Astrocyte (in vitro differentiated cells and primary cell): ENCODE results near the gene DEPP1. TPM values are rescaled to one million over a fixed set of nuclear protein-coding genes. Genes with fewer than 3 reads are reported as not detected.

Experiments used
- DNase-seq: peaks from one replicate; pipeline ENCODE4 v3.0.0-alpha.2; 2010; ENCODE audit warnings: low read depth
- FAIRE-seq: peaks from 2 replicates; lab custom pipeline; 2011; peaks lifted over from hg19 to GRCh38; lab: Jason Lieb, UNC
- H2AFZ ChIP-seq: 2 replicates; pipeline ENCODE4 v1.6.0; 2012; ENCODE audit warnings: low read depth, low read length, inconsistent platforms
- H3K27ac ChIP-seq: 2 replicates; pipeline ENCODE4 v1.5.1; 2011; ENCODE audit warnings: low read depth, low read length, inconsistent platforms
- H3K27me3 ChIP-seq: 2 replicates; pipeline ENCODE4 v1.6.0; 2011; ENCODE audit warnings: low read length, inconsistent platforms; ENCODE audit not compliant: insufficient read depth
- H3K36me3 ChIP-seq: 2 replicates; pipeline ENCODE4 v1.5.1; 2011; ENCODE audit warnings: low read length, inconsistent platforms; ENCODE audit not compliant: insufficient read depth
- H3K4me1 ChIP-seq: 2 replicates; pipeline ENCODE4 v1.5.1; 2011; ENCODE audit warnings: low read length, inconsistent platforms; ENCODE audit not compliant: insufficient read depth
- H3K4me2 ChIP-seq: 2 replicates; pipeline ENCODE4 v1.6.0; 2012; ENCODE audit warnings: low read length, inconsistent platforms
- H3K4me3 ChIP-seq: 2 replicates; pipeline ENCODE4 v1.5.1; 2011; ENCODE audit warnings: low read depth, mild to moderate bottlenecking, low read length, inconsistent platforms; ENCODE audit not compliant: insufficient read depth
- H3K79me2 ChIP-seq: 2 replicates; pipeline ENCODE4 v1.6.0; 2012; ENCODE audit warnings: mild to moderate bottlenecking, low read length, inconsistent platforms; ENCODE audit not compliant: insufficient read depth
- H3K9ac ChIP-seq: 2 replicates; pipeline ENCODE4 v1.6.0; 2012; ENCODE audit warnings: mild to moderate bottlenecking, low read length, inconsistent platforms
- H3K9me3 ChIP-seq: 2 replicates; pipeline ENCODE4 v1.5.1; 2012; ENCODE audit warnings: low read depth, mild to moderate bottlenecking, low read length, inconsistent platforms; ENCODE audit not compliant: insufficient read depth
- H4K20me1 ChIP-seq: 2 replicates; pipeline ENCODE4 v1.6.0; 2012; ENCODE audit warnings: low read length, inconsistent platforms; ENCODE audit not compliant: insufficient read depth
- H3K27ac Mint-ChIP-seq: one replicate; pipeline ENCODE4 v1.8.0; 2021; ENCODE audit warnings: mild to moderate bottlenecking, mixed read lengths; ENCODE audit not compliant: unreplicated experiment
- H3K27me3 Mint-ChIP-seq: one replicate; pipeline ENCODE4 v1.8.0; 2021; ENCODE audit warnings: low read depth, mixed read lengths; ENCODE audit not compliant: unreplicated experiment
- H3K36me3 Mint-ChIP-seq: one replicate; pipeline ENCODE4 v1.8.0; 2021; ENCODE audit warnings: low read depth, mixed read lengths; ENCODE audit not compliant: unreplicated experiment
- H3K4me1 Mint-ChIP-seq: one replicate; pipeline ENCODE4 v1.8.0; 2021; ENCODE audit warnings: low read depth, mixed read lengths; ENCODE audit not compliant: unreplicated experiment
- H3K4me3 Mint-ChIP-seq: one replicate; pipeline ENCODE4 v1.8.0; 2021; ENCODE audit warnings: mild to moderate bottlenecking, moderate library complexity, mixed read lengths; ENCODE audit not compliant: unreplicated experiment
- H3K9me3 Mint-ChIP-seq: one replicate; pipeline ENCODE4 v1.8.0; 2021; ENCODE audit warnings: mild to moderate bottlenecking, mixed read lengths; ENCODE audit not compliant: unreplicated experiment
- EZH2 ChIP-seq: IDR thresholded peaks from 2 replicates; pipeline ENCODE4 v1.6.1; 2012; ENCODE audit warnings: mild to moderate bottlenecking, low read length, inconsistent platforms; ENCODE audit not compliant: insufficient read depth
- total RNA-seq: library from RNA; stranded (reverse); gene quantifications from 2 replicates; pipeline ENCODE4 v1.2.1, GENCODE V29; 2021
- TF ChIP-seq, protein P1 (sequence below): IDR thresholded peaks from 2 replicates; pipeline ENCODE4 v1.5.1; 2011; ENCODE audit warnings: low read depth, mild to moderate bottlenecking, inconsistent platforms, low read length, moderate library complexity; ENCODE audit not compliant: insufficient read depth

The DEPP1 gene
- total RNA-seq, 1 donor from 2014 or later: 6.6 TPM

DNA sequence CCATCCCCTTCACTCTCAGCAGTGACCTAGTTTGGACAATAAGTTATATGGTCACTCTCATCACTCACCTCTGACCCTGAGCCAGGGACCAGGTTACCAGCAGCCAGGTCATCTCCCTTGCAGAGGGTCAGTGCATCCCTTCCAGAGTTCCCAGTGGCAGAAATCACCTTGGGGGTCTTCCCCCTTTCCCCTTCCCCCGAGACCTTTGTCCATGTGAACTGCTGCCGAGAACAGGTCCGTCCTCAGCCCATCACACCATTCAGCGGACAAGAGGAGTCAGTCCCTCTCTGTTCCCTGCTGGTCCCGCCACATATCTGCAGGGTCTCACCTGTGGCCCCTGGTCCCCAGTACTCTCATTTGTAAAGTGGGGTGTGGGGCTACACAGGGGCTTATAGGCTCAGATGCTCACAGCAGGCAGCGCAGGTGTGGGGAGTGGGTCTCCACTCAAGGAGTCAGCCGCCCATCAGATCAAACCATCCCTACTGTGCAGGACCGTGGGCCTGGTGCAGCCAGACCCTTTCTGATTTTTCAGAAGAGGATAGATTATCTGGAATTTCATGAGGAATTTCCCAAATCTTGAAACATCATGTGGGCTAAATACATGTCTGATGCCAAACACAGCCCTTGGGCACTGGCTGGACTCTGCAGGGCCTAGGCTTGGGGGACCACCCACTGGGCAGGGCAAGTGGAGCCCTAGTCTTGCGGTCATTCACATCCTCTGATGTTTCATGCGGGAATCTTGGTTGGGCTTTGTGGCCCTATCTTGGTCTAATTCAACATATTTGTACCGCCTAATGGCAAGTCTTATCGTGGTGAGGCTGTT lies 6.5 kb downstream of the DEPP1 start:
- Histone ChIP-seq H4K20me1 (no peaks in the 10 kb centered on the region), H3K27ac (no peak overlapping the region), H3K79me2 (no peaks in the 10 kb centered on the region), H3K4me2 (no peak overlapping the region), H3K9ac (no peak overlapping the region), H2AFZ (no peak overlapping the region), H3K27me3 (no peaks in the 10 kb centered on the region), H3K4me1 (peaks cover 25% of the 10 kb centered on the region), H3K4me3 (no peak overlapping the region), H3K36me3 (no peaks in the 10 kb centered on the region), H3K9me3 (no peaks in the 10 kb centered on the region)
- Mint-ChIP-seq H3K36me3 (peaks cover 17% of the 10 kb centered on the region), H3K4me3 (no peak overlapping the region), H3K4me1 (peaks cover 45% of the 10 kb centered on the region), H3K9me3 (peaks cover 2% of the 10 kb centered on the region), H3K27ac (no peak overlapping the region), H3K27me3 (no peaks in the 10 kb centered on the region)
- no peak for FAIRE-seq
- TF ChIP-seq, protein P1, sequence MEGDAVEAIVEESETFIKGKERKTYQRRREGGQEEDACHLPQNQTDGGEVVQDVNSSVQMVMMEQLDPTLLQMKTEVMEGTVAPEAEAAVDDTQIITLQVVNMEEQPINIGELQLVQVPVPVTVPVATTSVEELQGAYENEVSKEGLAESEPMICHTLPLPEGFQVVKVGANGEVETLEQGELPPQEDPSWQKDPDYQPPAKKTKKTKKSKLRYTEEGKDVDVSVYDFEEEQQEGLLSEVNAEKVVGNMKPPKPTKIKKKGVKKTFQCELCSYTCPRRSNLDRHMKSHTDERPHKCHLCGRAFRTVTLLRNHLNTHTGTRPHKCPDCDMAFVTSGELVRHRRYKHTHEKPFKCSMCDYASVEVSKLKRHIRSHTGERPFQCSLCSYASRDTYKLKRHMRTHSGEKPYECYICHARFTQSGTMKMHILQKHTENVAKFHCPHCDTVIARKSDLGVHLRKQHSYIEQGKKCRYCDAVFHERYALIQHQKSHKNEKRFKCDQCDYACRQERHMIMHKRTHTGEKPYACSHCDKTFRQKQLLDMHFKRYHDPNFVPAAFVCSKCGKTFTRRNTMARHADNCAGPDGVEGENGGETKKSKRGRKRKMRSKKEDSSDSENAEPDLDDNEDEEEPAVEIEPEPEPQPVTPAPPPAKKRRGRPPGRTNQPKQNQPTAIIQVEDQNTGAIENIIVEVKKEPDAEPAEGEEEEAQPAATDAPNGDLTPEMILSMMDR: no peak
- TF ChIP-seq EZH2: no peak
- no peak for DNase-seq

DNA sequence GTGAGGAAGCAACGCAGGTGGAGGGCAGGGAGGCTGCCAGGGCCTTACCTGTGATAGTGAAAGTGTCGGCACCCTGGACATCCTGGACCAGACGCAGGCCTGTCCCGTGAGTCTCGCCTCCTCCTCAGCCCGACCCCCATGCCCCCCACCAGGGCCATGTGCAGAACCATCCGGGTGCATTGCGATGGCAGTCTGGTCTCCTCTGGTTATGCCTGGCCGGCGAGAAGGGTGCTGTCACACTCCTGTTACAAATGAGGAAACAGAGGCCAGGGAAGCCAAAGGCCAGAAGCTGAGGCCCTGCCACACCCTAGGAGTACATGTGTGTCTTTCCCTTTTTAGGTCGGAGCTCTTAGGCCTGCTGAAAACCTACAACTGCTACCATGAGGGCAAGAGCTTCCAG lies 7.2 kb downstream of the DEPP1 start:
- H3K36me3 ChIP-seq: no peaks in the 10 kb centered on the region
- H3K9me3 ChIP-seq: no peaks in the 10 kb centered on the region
- no peaks in the 10 kb centered on the region for H3K27me3 ChIP-seq
- H3K79me2 ChIP-seq: no peaks in the 10 kb centered on the region
- peaks cover 25% of the 10 kb centered on the region for H3K4me1 ChIP-seq
- Mint-ChIP-seq H3K36me3 (peaks cover 17% of the 10 kb centered on the region), H3K4me1 (peaks cover 42% of the 10 kb centered on the region), H3K27me3 (no peaks in the 10 kb centered on the region), H3K27ac (no peak overlapping the region), H3K9me3 (no peaks in the 10 kb centered on the region), H3K4me3 (no peak overlapping the region)
- TF ChIP-seq EZH2: no peak
- TF ChIP-seq, protein P1: no peak
- no peaks in the 10 kb centered on the region for H4K20me1 ChIP-seq
- H3K9ac ChIP-seq: no peak overlapping the region
- H2AFZ ChIP-seq: no peak overlapping the region
- DNase-seq: no peak
- no peak overlapping the region for H3K4me3 ChIP-seq
- H3K27ac ChIP-seq: no peak overlapping the region
- H3K4me2 ChIP-seq: no peak overlapping the region
- FAIRE-seq: no peak

DNA sequence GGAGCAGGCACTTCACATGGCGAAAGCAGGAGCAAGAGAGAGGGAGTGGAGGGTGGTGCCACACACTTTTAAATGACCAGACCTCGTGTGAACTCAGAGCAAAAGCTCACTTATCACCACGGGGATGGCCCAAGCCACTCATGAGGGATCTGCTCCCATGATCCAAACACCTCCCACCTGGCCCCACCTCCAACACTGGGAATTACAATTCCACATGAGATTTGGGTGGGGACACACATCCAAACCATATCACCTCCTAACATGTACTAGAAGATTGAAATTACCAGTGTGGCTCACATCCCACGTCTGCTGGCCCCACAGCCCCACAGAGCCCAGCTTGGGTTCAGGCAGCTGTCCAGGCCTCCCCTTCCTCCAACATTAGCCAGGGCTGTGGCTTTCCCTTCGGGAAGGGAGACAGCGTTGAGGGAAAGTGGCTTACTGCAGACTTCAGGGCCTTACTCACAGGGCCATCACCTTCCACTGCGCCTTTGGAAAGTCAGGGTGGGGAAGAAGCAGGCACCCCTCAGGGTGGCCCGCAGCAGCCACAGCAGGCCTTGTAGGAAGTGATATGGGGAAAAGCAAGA lies 7.7 kb downstream of the DEPP1 start:
- DNase-seq: no peak
- no peak overlapping the region for H3K4me3 Mint-ChIP-seq
- FAIRE-seq: no peak
- H3K27ac Mint-ChIP-seq: no peak overlapping the region
- peaks cover 42% of the 10 kb centered on the region for H3K4me1 Mint-ChIP-seq
- peaks cover 17% of the 10 kb centered on the region for H3K36me3 Mint-ChIP-seq
- H3K4me2 ChIP-seq: no peak overlapping the region
- no peak overlapping the region for H3K9ac ChIP-seq
- H3K9me3 ChIP-seq: no peaks in the 10 kb centered on the region
- H2AFZ ChIP-seq: no peak overlapping the region
- no peaks in the 10 kb centered on the region for H3K27me3 ChIP-seq
- H3K9me3 Mint-ChIP-seq: no peaks in the 10 kb centered on the region
- H4K20me1 ChIP-seq: no peaks in the 10 kb centered on the region
- no peaks in the 10 kb centered on the region for H3K36me3 ChIP-seq
- no peaks in the 10 kb centered on the region for H3K27me3 Mint-ChIP-seq
- H3K4me1 ChIP-seq: peaks cover 24% of the 10 kb centered on the region
- H3K27ac ChIP-seq: no peak overlapping the region
- H3K4me3 ChIP-seq: no peak overlapping the region
- H3K79me2 ChIP-seq: no peaks in the 10 kb centered on the region
- no peak for TF ChIP-seq EZH2
